ACC112 (cell line): Measurements from ENCODE around the gene KLHDC10.

Experiments used
- H2AFZ ChIP-seq: fragments of 200-600 bp; sonication (generic); one replicate; pipeline ENCODE4 v1.6.0; 2017; ENCODE audit warnings: antibody characterized with exemption, low read length; ENCODE audit not compliant: unreplicated experiment
- H3K27ac ChIP-seq: fragments of 200-600 bp; sonication (generic); 2 replicates; pipeline ENCODE4 v1.5.1; 2014; ENCODE audit warnings: low read depth, mild to moderate bottlenecking, antibody characterized with exemption, low read length, moderate library complexity
- H3K27me3 ChIP-seq: fragments of 200-600 bp; sonication (generic); 2 replicates; pipeline ENCODE4 v1.6.1; 2014; ENCODE audit warnings: mild to moderate bottlenecking, antibody characterized with exemption, low read length, moderate library complexity, mixed read lengths; ENCODE audit not compliant: insufficient read depth
- H3K36me3 ChIP-seq: fragments of 200-600 bp; sonication (generic); 2 replicates; pipeline ENCODE4 v1.6.1; 2016; ENCODE audit warnings: mild to moderate bottlenecking, antibody characterized with exemption, low read length, moderate library complexity, mixed read lengths; ENCODE audit not compliant: insufficient read depth
- H3K4me1 ChIP-seq: fragments of 200-600 bp; sonication (generic); one replicate; pipeline ENCODE4 v1.6.1; 2016; ENCODE audit warnings: low read length, mixed read lengths; ENCODE audit not compliant: insufficient read depth, unreplicated experiment, control insufficient read depth
- H3K4me3 ChIP-seq: fragments of 200-600 bp; sonication (generic); 2 replicates; pipeline ENCODE4 v1.5.1; 2014; ENCODE audit warnings: mild to moderate bottlenecking, low read depth, low read length
- H3K79me2 ChIP-seq: fragments of 200-600 bp; sonication (generic); one replicate; pipeline ENCODE4 v1.6.0; 2016; ENCODE audit warnings: low read length; ENCODE audit not compliant: control insufficient read depth, unreplicated experiment, insufficient read depth

KLHDC10 gene

DNA sequence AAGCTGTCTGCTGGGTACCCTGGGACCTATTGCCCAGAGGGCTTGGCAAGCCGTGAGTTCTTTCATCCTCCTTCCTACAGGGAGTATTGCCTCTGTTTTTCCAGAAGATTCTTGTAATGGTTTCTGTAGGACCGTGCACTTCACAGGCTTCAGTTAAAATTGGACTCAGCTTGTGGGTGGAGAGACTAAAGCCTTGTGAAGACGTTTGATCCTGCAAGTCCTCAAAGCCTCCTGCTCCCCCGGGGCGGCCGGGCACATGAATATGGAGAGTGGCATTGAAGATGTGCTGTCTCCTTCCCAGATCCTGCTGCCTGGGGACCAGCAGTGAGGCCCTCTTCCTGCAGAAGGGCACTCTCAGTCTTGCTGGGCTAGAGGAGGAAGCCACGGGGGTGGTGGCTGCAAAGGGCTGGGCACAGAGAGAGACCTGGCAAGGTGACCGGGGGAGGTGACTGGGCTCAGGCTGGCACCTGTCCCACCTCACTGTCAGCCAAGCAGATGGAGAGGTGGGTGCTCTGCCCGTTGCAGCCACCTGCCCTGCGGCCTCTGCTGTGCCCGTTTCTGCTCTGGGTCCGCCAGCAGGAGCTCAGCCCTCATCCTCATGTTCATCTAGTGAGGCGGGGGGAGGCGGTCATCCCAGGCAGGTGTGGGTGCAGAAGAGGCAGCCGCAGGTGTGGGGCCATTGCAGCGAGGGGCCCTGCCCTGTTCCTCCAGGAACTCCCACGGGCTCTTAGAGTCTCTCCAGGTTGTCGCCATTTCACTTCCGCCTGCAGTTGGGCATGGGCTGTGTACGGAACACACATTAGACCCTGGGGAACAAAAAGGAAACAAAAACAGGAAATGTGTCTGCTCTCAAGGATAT, 79.2 kb downstream of the KLHDC10 start:
- Histone ChIP-seq H3K4me3 (no peak overlapping the region), H3K4me1 (peaks cover 13% of the 10 kb centered on the region), H3K79me2 (no peaks in the 10 kb centered on the region), H3K27me3 (no peaks in the 10 kb centered on the region), H3K36me3 (no peaks in the 10 kb centered on the region), H2AFZ (no peak overlapping the region), H3K27ac (no peak overlapping the region)

- Histone ChIP-seq H2AFZ (no peak overlapping the region), H3K27ac (no peak overlapping the region), H3K79me2 (no peaks in the 10 kb centered on the region), H3K36me3 (no peaks in the 10 kb centered on the region), H3K4me1 (peaks cover 7% of the 10 kb centered on the region), H3K4me3 (no peak overlapping the region), H3K27me3 (no peaks in the 10 kb centered on the region)
Measured at GRCh38 chr7:130150587-130150986, 80.3 kb downstream of the KLHDC10 start.

GRCh38 chr7:130151591-130152492, 81.5 kb downstream of the KLHDC10 start:
- Histone ChIP-seq H3K36me3 (no peaks in the 10 kb centered on the region), H3K27ac (no peak overlapping the region), H3K4me3 (no peak overlapping the region), H3K4me1 (peaks cover 7% of the 10 kb centered on the region), H3K79me2 (no peaks in the 10 kb centered on the region), H2AFZ (no peak overlapping the region), H3K27me3 (no peaks in the 10 kb centered on the region)

DNA sequence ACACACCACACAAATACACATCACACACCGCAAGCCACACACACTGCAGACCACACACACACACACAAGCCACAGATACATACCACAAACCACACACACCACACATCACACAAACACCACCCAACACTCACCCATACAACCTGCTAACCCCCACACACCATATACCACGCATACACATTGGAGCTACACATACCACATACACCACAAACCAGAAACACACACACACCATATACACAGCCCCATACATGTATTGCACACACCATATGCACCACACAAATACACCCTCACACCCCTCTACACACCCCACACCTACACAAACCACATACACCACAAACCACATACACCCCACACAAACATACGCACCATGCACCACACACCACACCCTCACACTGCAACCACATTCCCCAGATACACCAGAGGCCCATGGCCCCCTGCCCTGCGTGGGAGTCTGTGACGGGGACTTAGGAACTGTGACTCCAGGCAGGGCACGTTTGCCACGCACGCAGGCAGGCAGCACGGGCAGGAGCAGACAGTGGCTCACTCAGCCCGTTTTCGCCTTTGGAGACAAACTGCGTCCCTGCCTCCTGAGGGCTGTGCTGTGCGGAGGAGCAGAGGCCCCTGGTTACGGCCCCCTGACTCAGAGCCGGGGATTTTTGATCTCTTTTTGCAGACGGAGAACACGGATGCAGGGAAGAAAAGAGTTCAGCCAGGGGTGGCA, 82.3 kb downstream of the KLHDC10 start:
- Histone ChIP-seq H3K27me3 (no peaks in the 10 kb centered on the region), H2AFZ (no peak overlapping the region), H3K79me2 (no peaks in the 10 kb centered on the region), H3K4me3 (no peak overlapping the region), H3K36me3 (no peaks in the 10 kb centered on the region), H3K4me1 (peaks cover 7% of the 10 kb centered on the region), H3K27ac (no peak overlapping the region)

GRCh38 chr7:130153211-130153908, 83.0 kb downstream of the KLHDC10 start:
- Histone ChIP-seq H3K4me3 (no peak overlapping the region), H3K27me3 (no peaks in the 10 kb centered on the region), H3K36me3 (no peaks in the 10 kb centered on the region), H3K4me1 (peaks cover 7% of the 10 kb centered on the region), H2AFZ (no peak overlapping the region), H3K27ac (no peak overlapping the region), H3K79me2 (no peaks in the 10 kb centered on the region)

DNA sequence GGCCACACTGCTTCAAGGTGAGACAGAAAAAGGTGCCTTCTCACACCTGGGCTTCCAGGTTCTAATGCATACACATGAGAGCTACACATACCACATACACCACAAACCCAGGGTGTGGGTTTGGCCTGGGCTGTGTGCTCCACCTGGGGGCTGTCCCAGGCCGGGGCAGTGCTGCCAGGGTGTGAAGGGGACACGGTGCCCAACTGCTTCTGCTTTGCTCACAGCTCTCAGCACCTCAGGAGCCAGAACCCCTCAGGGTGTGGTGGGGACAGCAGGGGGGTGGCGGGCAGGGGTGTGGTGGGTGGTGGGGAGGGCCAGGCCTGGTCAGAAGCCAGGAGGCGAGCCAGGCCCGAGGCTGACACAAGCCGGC, 83.8 kb downstream of the KLHDC10 start:
- Histone ChIP-seq H3K36me3 (no peaks in the 10 kb centered on the region), H3K27me3 (no peaks in the 10 kb centered on the region), H2AFZ (no peak overlapping the region), H3K4me1 (peaks cover 7% of the 10 kb centered on the region), H3K27ac (no peak overlapping the region), H3K4me3 (no peak overlapping the region), H3K79me2 (no peaks in the 10 kb centered on the region)

DNA sequence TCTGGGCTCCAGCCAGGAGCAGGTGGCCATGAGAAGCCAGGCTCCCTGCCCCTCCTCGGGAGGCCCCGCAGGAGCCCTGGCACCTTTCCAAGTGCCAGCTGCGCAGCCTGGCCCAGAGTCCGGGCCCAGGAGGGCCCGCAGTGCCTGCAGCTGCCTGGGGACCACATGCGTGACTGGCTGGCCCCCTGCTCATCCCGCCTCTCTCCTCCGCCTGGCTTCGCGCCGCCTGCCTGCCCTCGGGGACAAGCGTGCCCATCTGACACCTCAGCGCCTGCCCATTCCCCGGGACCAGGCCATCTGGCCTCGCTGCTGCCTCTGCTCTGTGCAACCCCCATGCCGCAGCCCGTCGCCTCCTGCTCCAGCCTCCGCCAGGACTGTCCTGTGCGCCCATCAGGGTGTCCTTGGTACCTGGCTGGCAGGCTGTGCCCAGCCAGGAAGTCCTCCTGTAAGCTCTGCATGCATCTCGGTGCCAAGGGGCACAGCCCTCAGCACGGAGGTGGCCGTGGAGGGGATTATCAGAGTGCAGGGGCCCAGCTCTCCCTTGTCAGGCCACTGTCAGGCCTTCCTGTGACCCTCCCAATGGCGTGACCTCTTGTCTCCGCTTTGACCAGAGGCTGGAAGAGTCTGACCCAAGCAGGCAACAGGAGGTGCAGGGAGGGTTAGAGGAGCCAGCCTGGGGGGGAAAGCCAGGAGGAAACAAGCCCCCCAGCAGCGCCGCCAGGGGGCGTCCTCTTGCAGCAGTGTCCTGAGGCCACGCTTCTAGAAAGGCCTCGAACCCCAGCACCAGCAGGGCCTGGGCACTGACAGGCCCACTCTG, 84.4 kb downstream of the KLHDC10 start:
- no peaks in the 10 kb centered on the region for H3K79me2 ChIP-seq
- H3K36me3 ChIP-seq: 0 out of 2 replicates have a peak, but pooled peaks cover 4% of the 10 kb centered on the region
- H3K4me3 ChIP-seq: no peak overlapping the region
- no peak overlapping the region for H2AFZ ChIP-seq
- H3K27ac ChIP-seq: no peak overlapping the region
- H3K4me1 ChIP-seq: peaks cover 7% of the 10 kb centered on the region
- H3K27me3 ChIP-seq: no peaks in the 10 kb centered on the region

DNA sequence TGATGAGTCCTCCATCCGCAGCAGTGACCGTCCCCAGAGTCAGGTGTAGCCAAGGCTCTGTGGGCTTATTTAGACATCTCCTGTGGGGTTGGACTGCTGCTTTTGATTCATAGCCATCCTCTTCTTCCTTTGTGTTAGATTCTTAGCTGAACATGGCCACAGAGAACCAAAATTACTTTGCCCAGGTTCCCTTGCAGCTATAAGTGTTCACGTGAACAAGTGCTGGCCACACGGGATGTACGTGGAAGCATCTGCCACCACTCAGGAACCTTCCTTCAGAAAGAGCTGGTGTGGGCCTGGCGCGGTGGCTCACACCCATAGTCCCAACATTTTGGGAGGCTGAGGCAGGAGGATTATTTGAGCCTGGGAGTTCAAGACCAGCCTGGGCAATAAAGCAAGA, 85.8 kb downstream of the KLHDC10 start:
- H3K27me3 ChIP-seq: no peaks in the 10 kb centered on the region

GRCh38 chr7:130157700-130158099, 87.4 kb downstream of the KLHDC10 start:
- Histone ChIP-seq H2AFZ (no peak overlapping the region), H3K4me3 (no peak overlapping the region), H3K27ac (no peak overlapping the region), H3K27me3 (no peaks in the 10 kb centered on the region), H3K36me3 (peaks cover 22% of the 10 kb centered on the region), H3K79me2 (no peaks in the 10 kb centered on the region), H3K4me1 (peaks cover 5% of the 10 kb centered on the region)

More for the DNA sequence above, 85.8 kb downstream of the KLHDC10 start:
- Histone ChIP-seq H3K79me2 (no peaks in the 10 kb centered on the region), H3K4me1 (peaks cover 7% of the 10 kb centered on the region), H3K36me3 (0 out of 2 replicates have a peak, but pooled peaks cover 12% of the 10 kb centered on the region), H3K4me3 (no peak overlapping the region), H2AFZ (no peak overlapping the region), H3K27ac (no peak overlapping the region)
